ENCODE data around the gene CHGA.

DNA sequence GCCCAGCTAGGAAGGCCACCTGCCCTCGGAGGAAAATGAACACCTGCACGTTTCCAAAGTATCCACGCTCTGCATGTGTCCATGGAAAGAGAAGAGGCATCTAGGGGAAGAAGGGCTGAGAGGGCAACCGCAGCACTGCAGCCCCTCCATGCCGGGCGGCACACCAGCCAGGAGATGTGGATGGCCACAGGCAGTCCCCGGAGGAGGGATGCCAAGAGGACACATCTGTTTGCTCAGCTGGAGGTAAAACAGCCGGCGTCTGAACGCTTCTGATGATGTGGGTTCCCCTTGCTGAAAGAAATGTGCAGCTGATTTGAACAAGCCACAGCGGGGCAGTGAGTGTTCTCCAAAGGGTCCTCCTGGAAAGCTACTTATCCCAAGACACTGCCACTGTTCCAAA, 34.0 kb downstream of the CHGA start:
- TF ChIP-seq, protein P1, sequence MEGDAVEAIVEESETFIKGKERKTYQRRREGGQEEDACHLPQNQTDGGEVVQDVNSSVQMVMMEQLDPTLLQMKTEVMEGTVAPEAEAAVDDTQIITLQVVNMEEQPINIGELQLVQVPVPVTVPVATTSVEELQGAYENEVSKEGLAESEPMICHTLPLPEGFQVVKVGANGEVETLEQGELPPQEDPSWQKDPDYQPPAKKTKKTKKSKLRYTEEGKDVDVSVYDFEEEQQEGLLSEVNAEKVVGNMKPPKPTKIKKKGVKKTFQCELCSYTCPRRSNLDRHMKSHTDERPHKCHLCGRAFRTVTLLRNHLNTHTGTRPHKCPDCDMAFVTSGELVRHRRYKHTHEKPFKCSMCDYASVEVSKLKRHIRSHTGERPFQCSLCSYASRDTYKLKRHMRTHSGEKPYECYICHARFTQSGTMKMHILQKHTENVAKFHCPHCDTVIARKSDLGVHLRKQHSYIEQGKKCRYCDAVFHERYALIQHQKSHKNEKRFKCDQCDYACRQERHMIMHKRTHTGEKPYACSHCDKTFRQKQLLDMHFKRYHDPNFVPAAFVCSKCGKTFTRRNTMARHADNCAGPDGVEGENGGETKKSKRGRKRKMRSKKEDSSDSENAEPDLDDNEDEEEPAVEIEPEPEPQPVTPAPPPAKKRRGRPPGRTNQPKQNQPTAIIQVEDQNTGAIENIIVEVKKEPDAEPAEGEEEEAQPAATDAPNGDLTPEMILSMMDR (IDR thresholded peaks at IDR 0.05): no peak
- no peak for TF ChIP-seq ZFX (IDR thresholded peaks at IDR 0.05; ENCODE audit: borderline replicate concordance)
